Stimulated activated CD4-positive, alpha-beta T cell treated with anti-CD3 and anti-CD28 coated beads, Interleukin-12 subunit alpha, Interleukin-12 subunit beta, amount 100 ng/mL, for 48 hours (primary cell): ENCODE measurements around the gene CNBD2.
A peak's percentile ranks its signal among the peaks of the same experiment; 100 is the strongest.
"Not testable (repeated sequence)": the region's sequence is repeated elsewhere in the genome, so short reads cannot be mapped to it uniquely, and the experiment has no call there.

Experiments
- DNase-seq, 3 donors: peaks; one replicate each; pipeline ENCODE4 v3.0.0-alpha.2; 2020; ENCODE audit warnings: low read depth in 2 of 3, low spot score in 1 of 3

Gene CNBD2

DNA sequence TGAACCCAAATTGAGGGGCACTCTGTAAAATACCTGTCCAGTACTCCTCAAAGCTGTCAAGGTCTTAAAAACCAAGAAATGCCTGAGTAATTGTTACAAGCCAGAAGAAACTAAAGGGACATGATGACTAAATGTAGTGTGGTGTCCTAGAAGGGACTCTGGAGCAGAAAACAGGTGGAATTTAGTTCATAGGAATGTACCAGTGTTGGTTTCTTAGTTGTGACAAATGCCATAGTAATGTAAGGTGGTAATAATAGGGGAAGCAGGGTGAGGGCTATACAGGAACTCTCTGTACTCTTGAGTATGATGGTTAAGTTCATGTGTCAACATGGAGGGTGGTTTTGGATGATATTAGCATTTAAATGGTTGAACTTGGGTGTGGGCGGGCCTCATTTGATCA is 92.3 kb downstream of the CNBD2 start:
- no peak for DNase-seq

DNA sequence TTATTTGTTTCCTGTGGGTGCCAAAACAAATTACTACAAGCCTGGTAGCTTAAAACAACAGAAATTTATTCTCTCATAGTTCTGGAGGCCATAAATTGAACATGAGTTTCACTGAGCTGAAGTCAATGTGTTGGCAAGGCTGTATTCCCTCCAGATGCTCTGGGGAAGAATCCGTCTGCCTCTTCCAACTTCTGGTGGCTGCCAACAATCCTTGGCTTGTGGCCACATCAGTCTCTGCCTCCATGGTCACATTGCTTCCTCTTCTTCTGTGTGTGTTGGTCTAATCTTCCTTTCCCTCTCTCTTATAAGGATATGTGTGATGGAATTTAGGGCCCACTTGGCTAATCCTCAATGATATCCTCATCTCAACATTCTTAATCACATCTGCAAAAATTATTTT is 93.4 kb downstream of the CNBD2 start:
- DNase-seq = no peak

DNA sequence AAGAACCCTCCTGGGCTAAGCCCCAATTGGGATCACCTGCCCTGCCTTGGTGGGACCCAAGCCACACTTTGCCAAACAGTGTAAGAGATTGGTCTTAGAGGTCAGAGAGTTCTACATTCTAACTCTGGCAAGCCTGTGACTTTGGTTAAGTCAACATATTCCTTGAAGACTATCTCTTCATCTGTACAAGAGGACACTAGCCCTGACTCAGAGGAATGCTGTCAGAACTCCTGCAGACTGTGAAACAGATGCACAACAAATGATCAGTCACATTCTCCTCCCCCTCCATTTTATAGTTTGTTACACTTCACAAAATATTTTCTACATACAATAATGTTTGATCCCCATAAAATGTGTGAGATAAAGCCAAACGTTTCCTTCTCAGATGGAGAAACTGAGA is 94.4 kb downstream of the CNBD2 start:
- no peak for DNase-seq

DNA sequence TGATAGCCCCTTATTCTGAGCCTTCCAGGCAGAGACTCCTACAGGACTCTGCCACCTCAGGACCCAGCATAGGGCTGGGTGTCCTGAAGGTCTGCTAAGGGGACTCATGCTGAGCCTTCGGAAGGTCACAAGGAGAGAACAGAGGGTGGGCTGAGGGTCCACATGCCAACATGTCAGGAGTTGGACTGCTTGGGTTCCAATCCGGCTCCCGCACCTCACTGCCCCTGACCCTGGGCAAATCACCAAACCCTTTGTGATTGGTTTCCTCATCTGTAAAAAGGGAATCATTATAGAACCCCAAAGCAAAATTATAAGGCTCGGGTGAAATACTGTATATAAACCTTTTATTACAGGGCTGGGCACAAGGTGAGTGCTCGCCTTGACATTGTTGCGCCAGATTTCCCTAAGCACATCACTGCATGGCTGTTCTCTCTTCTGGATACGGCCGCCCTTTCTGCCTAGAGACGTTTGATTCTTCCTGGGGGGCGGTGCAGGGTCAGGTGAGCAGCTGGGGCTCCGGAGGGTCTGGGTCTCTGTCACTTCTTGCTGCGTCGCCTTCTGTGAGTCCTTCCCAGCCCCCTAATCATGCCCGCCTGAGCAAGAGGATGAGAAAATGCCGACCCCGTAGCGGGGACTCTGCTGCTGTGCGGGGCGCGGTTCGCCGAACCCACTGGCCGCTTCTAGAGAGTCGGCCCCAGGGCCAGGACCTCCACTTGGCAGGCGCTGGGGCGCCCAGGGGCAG is 95.7 kb downstream of the CNBD2 start:
- DNase-seq = no peak

DNA sequence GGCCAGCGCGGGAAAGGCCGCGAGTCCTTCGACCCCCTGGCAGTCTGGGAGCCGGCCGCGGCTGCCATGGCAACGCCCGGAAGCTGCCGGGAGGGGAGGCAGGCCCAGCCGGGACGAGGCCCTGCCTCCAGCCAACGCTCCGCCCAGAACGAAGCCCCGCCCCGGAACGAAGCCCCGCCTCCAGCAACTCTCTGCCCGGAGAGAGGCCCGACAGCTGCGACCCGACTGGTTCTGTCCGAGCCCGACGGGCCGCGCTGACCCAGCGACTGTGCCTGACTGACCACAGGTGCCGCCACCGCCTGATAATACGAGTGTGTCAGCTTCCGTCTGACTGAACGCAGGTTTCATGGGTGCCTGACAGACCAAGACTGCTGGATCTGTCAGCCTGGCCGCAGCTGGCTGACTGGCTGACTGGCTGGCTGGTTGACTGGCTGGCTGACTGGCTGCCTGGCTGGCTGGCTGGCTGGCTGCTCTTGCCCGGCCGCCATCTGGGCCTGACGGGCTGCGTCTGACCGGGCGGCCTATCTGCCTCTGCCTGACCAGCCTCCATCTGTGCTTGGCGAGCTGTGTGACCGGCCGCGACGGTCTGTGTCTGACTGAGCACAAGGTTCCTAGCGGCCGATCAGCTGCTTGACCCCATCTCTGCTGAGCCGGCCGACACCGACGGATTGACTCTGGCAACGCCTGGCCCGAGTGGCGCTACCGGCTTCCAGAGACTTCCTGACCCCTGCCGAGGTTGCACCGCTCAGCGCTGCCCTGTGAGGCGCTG is 96.5 kb downstream of the CNBD2 start:
- peak; percentile 78 to 97 (median 90) for DNase-seq

GRCh38 chr20:36065427-36065998 is 97.1 kb downstream of the CNBD2 start:
- no peak for DNase-seq

DNA sequence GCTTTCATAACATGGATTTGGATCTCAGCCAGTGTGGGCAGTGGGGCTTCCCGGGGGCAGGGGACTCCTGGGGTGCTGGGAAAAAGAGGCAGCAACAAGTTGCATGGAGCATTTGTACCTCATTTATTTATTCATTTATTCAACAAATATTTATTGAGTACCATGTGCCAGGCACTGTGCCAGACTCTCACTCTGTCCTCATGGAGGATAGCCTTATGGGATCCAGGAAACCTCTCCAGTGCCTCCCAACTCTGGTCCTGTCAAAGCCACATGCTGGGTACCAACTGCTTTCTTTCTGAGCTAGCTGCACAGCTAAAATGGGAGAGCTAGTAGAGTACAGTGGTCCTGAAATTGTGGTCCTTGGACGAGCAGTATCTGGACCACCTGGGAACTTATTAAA is 98.4 kb downstream of the CNBD2 start:
- DNase-seq = no peak

- DNase-seq = not testable (repeated sequence)
These were observed 100.1 kb downstream of the CNBD2 start for GRCh38 chr20:36068526-36068925.

- no peak for DNase-seq
These were observed 102.1 kb downstream of the CNBD2 start for GRCh38 chr20:36070451-36070850.

GRCh38 chr20:36071848-36072247 is 103.5 kb downstream of the CNBD2 start:
- no peak for DNase-seq

DNA sequence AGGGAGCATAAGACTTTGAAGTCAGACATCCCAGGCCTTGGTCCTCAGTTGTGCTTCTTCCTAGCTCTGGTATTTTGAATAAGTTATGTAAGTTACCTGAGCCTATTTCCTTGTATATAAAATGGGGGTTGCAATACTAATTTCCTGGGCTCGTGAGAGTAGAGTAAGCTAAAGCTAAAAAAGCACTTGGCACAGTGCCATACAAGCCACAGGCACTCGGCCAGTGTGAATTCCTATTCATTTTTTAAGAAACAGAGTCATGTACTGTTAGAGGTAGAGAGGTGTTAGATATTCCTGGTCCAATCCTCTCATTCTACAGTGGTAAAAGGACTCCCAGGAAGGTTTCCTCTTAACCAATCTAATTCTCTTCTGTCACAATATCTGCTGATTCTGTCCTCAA is 106.6 kb downstream of the CNBD2 start:
- DNase-seq = no peak

DNA sequence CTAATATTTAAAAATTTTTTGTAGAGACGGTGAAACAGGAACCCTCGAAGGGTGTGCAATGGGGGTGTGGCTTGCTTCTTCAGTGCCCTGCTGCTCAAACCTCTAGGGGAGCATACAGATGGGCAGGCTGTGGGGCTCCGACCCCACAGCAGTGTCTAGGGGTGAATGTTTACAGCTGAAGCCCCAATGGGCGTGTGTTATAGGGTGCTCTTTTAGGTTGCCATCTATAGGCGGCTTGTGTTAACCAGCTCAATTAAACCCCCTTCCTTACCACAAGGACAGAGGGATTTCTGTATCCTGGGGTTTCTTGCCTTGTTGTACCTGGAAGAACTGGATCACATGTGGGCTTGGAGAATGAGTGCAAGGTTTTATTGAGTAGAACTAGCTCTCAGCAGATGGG is 109.4 kb downstream of the CNBD2 start:
- DNase-seq = not testable (repeated sequence)

GRCh38 chr20:36079486-36079885 is 111.1 kb downstream of the CNBD2 start:
- no peak for DNase-seq

DNA sequence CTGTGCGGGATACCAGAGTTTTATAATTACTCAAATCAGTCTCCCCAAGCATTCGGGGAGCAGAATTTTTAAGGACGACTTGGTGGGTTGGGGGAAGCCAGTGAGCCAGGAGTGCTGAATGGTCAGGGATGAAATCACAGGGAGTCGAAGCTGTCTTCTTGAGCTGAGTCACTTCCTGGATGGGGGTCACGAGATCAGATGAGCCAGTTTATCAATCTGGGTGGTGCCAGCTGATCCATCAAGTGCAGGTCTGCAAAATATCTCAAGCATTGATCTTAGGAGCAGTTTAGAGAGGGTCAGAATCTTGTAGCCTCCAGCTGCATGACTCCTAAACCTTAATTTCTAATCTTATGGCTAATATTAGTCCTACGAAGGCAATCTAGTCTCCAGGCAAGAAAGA is 111.6 kb downstream of the CNBD2 start:
- not testable (repeated sequence) for DNase-seq
